ENCODE results near the gene DIP2A.

The DIP2A gene, protein sequence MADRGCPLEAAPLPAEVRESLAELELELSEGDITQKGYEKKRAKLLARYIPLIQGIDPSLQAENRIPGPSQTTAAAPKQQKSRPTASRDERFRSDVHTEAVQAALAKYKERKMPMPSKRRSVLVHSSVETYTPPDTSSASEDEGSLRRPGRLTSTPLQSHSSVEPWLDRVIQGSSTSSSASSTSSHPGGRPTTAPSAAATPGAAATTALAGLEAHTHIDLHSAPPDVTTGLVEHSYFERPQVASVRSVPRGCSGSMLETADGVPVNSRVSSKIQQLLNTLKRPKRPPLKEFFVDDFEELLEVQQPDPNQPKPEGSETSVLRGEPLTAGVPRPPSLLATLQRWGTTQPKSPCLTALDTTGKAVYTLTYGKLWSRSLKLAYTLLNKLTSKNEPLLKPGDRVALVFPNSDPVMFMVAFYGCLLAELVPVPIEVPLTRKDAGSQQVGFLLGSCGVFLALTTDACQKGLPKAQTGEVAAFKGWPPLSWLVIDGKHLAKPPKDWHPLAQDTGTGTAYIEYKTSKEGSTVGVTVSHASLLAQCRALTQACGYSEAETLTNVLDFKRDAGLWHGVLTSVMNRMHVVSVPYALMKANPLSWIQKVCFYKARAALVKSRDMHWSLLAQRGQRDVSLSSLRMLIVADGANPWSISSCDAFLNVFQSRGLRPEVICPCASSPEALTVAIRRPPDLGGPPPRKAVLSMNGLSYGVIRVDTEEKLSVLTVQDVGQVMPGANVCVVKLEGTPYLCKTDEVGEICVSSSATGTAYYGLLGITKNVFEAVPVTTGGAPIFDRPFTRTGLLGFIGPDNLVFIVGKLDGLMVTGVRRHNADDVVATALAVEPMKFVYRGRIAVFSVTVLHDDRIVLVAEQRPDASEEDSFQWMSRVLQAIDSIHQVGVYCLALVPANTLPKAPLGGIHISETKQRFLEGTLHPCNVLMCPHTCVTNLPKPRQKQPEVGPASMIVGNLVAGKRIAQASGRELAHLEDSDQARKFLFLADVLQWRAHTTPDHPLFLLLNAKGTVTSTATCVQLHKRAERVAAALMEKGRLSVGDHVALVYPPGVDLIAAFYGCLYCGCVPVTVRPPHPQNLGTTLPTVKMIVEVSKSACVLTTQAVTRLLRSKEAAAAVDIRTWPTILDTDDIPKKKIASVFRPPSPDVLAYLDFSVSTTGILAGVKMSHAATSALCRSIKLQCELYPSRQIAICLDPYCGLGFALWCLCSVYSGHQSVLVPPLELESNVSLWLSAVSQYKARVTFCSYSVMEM (N-terminal part only)

DNA sequence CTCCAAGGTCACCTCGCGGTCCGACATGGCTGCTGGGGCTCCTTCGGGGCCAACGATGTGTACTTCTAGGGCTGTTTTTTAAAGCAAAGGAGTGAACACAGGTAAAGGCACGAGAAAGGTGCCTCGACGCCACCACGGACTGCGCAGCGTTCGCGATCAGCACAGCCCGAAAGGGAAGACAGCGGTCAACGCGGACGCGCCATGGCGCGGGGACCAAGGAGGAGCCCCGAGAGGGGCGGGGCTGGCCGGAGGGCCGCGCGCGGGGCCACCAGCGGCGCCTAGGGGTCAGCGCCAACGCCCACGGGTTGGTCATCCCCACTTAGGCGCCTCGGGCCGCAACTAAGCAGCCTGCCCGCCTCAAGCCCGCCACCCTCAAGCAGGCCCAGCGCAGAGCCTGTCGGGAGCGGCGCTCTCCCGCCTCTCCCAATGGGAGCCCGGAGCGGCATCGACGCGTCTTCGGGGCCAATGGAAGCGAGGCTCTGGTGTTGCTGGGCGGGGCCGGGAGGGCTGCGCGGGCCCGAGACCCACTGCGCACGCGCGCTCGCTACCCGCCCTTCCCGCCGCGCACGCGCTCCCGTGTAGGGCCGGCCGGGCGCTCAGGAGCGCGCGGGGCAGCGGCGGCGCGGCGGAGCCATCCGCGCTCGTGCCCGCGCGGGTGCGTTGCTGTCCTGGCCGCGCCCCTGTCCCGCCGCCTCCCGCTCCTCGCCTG, at the start of gene DIP2A:
DIP2A (plus strand) TSS at position 577 of the 709 bp plus-strand sequence. CDS start 241 bp downstream, outside the sequence.
- peak; percentile 92 for DNase-seq

DNA sequence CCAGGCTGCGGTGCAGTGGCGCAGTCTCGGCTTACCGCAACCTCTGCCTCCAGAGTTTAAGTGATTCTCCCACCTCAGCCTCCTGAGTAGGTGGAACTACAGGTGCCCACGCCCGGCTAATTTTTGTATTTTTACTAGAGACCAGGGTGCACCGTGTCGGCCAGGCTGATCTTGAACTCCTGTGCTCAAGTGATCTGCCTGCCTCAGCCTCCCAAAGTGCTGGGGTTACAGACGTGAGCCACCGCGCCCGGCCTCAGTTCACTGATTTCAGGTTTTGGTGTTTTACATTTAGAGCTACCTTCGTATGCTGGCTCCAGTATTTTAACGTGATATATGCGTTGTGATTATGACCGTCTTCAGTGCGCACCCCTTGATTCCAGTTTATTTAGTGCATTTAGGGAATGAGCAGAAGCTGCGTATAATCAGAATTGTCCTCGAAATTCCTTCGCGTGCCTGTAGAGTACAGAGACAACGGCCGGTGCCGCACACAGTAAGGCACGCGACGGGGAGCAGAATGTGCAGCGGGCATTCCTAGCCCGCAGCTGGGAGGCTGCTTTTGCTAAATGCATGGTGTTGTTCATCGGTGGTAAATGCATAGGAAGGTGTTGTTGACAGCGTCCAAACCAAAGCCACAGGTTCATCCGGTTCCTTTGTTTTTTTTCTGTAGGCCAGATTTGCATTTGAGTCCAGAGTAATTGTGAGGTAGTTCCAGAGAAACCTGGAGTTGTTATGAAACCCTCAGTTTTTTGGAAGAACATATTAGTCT, 48.9 kb upstream of the DIP2A start:
- no peak for DNase-seq

DNA sequence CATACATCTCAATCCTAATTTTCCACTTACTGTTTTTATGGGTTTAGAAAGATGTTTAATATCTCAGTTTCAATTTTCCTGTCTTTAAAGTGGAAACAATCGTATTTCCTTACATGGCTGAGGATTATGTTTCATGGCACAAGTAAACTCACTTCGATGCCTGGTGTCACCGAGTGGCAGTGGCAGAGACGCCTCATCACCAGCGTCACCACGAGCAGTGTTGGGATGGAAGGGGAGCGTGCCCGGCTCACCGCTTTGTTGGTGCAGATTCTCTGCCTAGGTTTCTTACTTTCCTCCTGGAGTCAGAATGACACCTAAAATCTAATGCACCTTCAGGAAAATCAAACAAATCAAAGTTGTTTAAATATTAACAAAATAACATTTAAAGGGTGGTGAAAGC, 48.2 kb upstream of the DIP2A start:
- no peak for DNase-seq

DNA sequence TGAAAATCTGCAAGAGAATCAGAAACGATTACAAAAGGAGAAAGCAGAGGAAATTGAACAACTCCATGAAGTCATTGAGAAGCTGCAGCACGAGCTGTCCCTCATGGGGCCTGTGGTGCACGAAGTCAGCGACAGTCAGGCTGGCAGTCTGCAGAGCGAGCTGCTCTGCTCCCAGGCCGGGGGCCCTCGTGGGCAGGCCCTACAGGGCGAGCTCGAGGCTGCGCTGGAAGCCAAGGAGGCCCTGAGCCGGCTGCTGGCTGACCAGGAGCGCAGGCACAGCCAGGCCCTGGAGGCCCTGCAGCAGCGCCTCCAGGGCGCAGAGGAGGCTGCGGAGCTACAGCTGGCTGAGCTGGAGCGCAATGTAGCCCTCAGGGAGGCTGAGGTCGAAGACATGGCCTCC, 47.5 kb upstream of the DIP2A start:
- no peak for DNase-seq

DNA sequence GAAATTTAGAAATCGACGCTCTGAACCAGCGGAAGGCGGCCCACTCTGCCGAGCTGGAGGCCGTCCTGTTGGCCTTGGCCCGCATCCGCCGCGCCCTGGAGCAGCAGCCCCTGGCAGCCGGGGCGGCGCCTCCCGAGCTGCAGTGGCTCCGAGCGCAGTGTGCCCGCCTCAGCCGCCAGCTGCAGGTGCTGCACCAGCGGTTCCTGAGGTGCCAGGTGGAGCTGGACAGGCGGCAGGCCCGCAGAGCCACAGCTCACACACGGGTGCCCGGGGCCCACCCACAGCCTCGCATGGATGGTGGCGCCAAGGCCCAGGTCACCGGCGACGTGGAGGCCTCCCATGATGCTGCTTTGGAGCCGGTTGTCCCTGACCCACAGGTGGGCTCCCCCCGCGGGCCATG, 47.0 kb upstream of the DIP2A start:
- no peak for DNase-seq

DNA sequence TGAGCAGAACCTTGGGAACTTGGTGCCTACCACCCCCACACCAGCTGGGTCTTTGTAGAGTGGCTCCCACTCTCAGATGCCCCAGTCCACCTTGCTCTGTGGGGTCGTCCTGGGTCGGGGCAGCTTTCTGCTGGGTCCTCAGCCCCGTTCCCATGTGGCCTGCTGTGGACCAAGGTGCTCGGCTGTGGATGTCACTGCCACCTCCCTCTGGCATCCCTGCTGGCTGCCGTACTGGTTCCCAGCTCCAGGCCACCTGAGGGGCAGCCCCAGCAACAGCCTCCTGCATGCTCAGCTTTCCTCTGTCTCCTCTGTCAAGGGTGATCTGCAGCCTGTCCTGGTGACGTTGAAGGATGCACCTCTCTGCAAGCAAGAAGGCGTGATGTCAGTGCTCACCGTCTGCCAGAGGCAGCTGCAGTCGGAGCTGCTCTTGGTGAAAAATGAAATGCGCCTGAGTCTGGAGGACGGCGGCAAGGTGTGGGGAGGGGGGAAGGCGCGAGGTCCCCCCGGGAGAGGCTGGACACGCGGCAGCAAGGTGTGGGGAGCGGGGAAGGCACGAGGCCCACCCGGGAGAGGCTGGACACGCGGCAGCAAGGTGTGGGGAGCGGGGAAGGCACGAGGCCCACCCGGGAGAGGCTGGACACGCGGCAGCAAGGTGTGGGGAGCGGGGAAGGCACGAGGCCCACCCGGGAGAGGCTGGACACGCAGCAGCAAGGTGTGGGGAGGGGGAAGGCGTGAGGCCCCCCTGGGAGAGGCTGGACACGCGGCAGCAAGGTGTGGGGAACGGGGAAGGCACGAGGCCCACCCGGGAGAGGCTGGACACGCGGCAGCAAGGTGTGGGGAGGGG, 45.9 kb upstream of the DIP2A start:
- DNase-seq: no peak

DNA sequence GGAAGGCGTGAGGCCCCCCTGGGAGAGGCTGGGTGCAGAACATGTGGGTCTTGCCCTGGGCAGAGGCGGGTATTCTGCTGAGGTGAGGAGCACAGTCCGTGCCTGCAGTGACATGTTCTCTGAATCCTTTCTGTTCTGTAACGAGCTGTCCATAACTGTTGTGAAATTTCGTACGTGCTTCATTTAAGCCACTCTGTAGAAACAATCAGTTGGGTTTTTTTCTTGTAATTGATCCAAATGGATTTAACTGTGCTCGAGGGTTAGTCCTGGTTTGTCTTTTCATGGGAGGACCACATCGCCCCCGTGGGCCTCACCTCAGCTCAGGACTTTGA, 45.4 kb upstream of the DIP2A start:
- no peak for DNase-seq

DNA sequence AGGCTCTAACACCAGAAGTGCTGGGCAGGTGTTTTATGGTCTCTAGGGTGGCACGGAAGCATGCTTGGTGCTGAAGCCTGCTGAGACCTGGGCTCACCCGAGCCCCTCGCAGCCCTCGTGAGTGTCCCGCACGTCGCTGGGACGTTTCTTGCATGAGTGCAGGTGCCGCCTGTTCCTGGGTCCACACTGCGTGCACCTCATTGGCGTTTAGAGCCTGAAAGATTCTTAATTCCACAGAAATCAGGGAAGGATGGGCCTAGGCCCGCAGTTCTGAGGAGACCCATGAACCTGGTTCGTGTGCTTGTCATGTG, 43.8 kb upstream of the DIP2A start:
- no peak for DNase-seq

DNA sequence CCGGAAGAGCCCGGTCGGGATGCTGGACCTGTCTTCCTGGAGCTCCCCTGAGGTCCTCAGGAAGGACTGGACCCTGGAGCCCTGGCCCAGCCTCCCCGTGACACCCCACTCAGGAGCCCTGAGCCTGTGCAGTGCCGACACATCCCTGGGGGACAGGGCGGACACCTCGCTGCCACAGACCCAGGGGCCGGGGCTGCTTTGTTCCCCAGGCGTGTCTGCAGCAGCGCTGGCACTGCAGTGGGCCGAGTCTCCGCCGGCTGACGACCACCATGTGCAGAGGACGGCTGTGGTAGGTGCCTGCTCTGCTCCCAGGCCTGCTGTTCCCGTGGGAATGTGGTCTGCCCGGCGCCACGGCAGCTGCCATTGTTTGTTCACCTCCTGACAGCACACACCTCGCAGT, 42.1 kb upstream of the DIP2A start:
- DNase-seq: no peak

DNA sequence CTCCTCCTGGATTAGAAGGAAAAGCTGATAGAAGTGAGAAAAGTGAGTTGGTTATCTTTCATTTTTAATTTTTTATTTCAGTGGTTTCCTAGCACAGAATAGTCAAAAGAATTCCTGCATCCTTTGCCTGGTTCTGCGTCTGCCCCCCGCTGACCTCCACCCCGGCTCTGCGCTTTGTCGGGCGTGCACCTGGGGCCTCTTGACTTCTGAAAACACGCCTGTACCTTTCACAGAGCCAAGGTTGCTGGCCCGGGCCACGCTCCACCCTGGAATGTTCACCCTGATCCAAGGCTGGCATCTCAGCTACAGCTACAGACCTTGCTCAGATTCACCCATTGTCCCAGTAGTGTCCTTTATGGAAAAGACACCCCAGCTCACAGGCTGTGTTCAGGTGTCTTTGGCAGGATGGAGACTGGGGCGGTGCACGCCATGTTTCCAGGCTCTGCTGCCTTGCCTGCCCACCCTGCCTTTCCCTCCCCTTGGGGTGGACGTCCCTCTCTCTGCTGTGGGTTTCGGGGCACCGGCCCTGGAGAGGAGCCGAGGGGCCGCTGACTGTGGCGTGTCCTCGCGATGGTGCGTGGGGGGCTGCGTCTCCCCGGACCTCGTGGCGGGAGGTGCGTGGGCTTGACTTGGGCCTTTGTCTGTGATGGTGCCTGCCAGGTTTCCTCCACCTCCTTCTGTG, 40.3 kb upstream of the DIP2A start:
- DNase-seq: no peak

DNA sequence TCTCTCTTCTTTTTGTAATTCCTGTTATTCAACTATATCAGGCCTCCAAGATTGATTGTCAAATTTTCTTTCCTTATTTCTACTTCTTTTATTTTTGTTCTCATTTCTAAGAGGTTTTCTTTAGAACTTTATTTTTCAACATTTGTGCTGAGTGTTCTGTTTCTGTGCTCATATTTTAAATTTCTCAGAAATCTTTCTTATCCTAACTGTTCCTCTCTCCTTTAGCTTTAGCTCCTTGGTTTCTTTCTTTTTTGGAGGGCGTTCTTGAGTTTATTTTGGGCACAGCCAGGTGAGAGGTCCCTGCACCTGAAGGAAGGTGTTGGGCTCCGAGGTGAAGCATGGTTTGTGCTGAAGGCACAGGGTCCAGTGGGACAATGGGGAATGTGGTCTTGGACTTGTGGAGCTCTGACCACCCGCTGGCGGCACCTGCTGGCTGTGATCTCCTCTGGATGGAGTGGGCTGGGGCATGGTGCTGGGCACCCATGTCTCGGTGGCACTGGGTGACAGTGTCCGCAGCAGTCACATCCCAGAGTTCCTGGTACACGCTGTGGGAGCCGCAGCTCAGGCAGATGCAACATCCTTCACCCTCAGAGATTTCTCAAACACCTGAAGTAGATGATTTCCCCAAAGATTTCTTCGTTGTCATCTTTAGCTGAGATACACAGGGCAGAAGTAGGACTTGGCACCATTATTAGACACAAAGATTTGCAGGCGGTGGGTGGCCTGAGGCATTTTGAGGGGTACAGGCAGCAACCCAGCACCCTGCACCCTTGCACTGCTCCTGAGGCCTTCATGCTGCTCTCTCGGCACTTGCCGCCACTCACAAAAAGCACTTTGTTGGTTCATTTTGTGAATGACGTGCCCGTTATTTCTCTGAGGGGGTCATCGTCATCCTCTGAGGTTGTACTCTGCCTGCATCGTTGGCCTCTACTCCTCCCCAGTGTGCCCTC, 38.2 kb upstream of the DIP2A start:
- no peak for DNase-seq

DNA sequence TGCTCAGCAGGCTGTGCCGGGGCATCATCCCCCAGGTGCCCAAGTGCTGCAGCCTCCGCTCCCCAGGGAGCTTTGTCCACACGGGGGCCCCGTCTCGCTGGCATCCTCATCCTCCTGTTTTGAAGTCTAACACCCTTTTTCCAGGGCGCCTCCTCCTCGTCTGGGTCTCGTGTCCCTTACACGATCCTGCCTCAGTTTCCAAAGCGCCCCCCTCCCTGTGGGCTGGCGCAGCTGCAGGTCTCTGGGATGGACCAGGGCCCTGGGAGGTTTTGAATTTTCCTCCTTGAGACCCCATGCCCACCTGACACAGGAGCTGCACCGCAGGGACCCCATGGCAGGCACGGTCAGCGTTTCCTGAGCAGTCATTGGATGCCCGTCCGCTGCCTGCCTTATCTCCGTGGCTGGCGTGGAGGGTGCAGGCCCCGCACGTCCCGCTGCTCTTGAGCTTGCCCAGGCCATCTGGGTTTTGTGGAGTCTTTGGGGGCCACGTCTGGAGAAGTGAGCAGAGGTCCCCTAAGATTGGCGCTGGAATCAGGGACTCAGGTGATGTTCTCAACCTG, 37.4 kb upstream of the DIP2A start:
- DNase-seq: no peak

DNA sequence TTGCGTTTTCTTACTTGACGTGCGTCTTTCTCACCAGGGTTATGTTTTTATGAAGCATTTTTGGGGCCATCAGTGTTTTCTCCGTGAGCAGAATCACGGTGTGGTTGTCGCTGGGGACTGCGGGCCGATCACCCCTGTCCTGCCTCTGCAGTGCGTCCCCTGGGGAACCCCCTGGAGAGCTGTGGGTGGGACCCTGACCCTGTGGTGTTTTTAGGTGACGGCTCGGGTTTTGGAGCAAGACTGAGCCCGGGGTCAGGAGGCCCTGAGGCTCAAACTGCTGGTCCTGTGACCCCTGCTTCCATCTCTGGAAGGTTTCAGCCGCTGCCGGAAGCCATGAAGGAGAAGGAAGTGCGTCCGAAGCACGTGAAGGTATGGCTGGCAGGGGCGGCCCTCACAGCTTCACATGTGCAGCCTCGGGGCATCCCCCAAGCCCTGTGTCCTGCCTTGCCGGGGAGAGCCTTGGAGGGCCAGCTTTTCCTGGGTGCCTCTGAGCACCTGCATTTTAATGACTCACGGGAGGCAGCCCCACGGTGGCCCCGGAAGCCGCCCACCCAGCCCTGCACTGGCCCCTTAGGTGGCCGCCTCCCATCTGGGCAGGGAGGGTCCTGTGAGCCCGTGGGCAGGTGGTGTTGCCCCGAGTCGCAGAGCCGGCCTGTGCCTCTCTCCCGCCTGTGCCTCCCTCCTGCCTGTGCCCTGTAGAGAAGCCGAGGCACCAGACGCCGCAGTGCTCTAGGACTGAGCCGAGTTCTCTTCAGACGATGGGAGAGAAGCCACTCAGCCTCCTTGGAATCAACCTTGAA, 36.7 kb upstream of the DIP2A start:
- no peak for DNase-seq

DNA sequence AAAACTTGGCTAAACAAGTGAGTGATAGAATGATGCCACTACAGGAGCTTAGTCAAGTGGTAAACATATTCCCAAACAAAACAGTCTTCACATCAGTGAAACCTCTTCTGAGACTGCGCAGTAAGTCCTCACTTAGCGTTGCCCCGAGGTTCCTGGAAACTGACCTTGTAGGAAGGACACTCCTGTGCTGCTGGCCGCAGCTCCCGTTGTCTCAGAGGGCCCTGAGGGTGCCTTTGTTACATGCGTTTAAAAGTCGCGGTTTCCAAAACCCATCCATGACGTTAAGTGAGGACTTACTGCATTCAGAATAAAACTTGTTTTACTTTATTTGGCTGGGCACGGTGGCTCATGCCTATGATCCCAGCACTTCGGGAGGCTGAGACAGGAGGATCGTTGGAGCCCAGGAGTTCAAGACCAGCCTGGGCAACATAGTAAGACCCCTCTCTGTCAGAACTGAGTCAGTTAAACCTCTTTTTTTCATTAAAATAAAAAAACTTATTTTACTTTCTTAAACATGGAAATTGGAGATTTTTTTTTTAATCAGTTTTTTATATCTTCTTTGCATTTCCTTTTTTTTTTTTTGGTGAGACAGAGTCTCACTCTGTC, 36.0 kb upstream of the DIP2A start:
- DNase-seq: no peak

DNA sequence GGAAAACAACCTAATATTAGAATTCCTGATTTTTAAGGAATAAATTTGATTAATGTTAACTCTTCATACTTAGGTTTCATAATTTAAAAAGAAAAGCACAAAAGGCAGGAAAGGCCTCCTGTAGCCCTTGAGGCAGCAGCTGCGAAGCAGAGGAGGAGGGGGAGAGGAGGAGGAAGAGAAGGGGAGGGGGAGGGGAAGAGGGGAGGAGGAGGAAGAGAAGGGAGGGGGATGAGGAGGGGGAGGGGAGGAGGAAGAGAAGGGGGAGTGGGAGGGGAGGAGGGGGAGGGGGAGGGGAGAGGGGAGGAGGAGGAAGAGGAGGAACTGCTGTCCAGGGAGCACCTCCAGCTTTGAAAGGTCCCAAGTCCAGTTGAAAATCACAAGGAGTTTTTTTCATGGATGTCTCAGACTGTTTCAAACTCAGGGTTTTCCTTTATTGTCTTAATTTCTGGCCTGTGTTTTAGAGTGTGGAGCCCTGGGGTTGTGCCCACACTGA, 35.1 kb upstream of the DIP2A start:
- DNase-seq: no peak

DNA sequence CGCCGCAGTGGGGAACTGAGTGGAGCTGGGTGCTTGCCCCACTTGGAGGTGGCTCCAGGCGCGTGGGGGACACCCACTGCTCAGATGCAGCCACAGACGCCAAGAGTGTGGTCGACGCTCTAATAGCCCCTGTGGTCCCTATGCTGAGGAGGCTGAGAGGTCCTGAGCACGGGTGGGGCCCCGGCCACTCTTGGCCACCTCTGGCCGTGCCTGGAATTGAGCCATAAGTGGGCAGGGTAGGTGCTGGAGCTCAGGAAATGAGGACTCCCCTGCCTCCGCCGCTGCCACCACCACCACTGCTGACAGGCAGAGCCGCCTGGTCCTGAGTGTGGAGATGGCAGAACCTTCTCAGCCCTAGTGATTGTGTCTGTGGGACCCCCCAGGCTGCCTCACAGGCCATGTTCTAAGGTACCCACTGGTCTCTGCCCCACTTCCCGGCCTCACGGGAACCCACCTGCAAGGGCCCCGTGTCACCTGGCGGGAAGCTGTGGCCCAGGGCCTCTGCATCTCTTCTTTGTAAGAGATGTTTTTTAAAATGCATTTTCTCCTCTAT, 34.6 kb upstream of the DIP2A start:
- DNase-seq: no peak

DNA sequence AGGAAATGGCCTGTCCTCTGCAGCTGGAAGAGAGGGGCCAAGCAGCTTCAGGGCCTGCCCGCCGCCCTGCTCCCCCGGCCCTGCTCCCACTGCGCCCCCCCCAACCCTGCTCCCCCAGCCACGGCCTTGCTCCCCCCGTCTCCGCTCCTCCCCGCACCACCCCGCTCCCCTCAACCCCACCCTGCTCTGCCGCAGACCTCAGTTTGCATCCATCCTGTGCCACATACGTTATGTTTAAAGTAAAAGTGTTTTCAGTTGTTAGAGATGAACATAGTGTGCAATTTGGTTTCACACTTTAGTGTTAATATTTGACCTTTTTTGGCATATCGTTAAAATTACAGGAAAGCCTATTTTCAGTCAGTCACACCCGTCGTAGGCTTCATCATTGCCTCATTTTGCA, 34.1 kb upstream of the DIP2A start:
- no peak for DNase-seq

Data from NCI-H146 (cell line).